Sigmoid colon (tissue), 7 donors: ENCODE measurements around the gene CD53. TPM values are rescaled to one million over a fixed set of nuclear protein-coding genes. Genes with fewer than 3 reads are reported as not detected.

Experiments used
- DNase-seq: peaks from one replicate; pipeline ENCODE4 v3.0.0-alpha.2; 2019
- H3K27ac ChIP-seq, 4 donors: fragments of 200-600 bp; sonication (generic); one replicate each; pipeline ENCODE4 v1.5.1; 2016 to 2019; ENCODE audit warnings: mild to moderate bottlenecking in 1 of 4
- H3K27me3 ChIP-seq, 3 donors: fragments of 200-600 bp; sonication (generic); one replicate each; pipeline ENCODE4 v1.5.1; 2019; ENCODE audit warnings: mild to moderate bottlenecking in 1 of 3
- H3K36me3 ChIP-seq, 4 donors: fragments of 200-600 bp; sonication (generic); one replicate each; pipeline ENCODE4 v1.5.1; 2016 to 2019
- H3K4me1 ChIP-seq, 4 donors: fragments of 200-600 bp; sonication (generic); one replicate each; pipeline ENCODE4 v1.5.1; 2017 to 2019
- H3K4me3 ChIP-seq, 4 donors: fragments of 200-600 bp; sonication (generic); one replicate each; pipeline ENCODE4 v1.5.1; 2017 to 2019; ENCODE audit warnings: mild to moderate bottlenecking in 2 of 4, moderate library complexity in 1 of 4
- H3K9me3 ChIP-seq, 4 donors: fragments of 200-600 bp in 3 of 4; sonication (generic) in 3 of 4; one replicate each; pipeline versions ENCODE4 v1.5.1 to v1.6.1; 2013 to 2019
- CTCF ChIP-seq, 4 experiments: fragments of 450-650 bp in 3 of 4; fragments of 200-600 bp in 1 of 4; IDR thresholded peaks; one replicate each; pipeline ENCODE4 v1.5.1; 2016 to 2019; ENCODE audit warnings: antibody characterized with exemption in 4 of 4, mild to moderate bottlenecking in 3 of 4, moderate library complexity in 2 of 4
- EP300 ChIP-seq, 4 donors: sonication (generic); formaldehyde crosslinking; IDR thresholded peaks; one replicate each; pipeline ENCODE4 v1.6.1; 2017; ENCODE audit warnings: antibody characterized with exemption in 4 of 4
- POLR2A ChIP-seq, 2 donors: fragments of 450-650 bp; IDR thresholded peaks; one replicate each; pipeline ENCODE4 v1.6.1; 2016; ENCODE audit warnings: antibody characterized with exemption in 2 of 2, mild to moderate bottlenecking in 2 of 2, moderate library complexity in 2 of 2
- POLR2AphosphoS5 ChIP-seq, 4 donors: sonication (generic); formaldehyde crosslinking; IDR thresholded peaks; one replicate each; pipeline ENCODE4 v1.6.1; 2017; ENCODE audit warnings: antibody characterized with exemption in 4 of 4
- WGBS, 2 donors: extraction: QIAGEN DNeasy Blood & Tissue Kit; methylation state at CpG; one replicate each; pipeline ENCODE4 v1.1.7; 2013; 5-methylcytosine and 5-hydroxymethylcytosine counted together
- intact Hi-C: fragments of 100-400 bp; cut with DNase I; formaldehyde crosslinking; loops from one replicate; pipeline ENCODE4 v1.15.1; 2023
- polyA plus RNA-seq, 3 donors: library from polyadenylated mRNA; stranded (reverse); fragments of 200-250 nt; gene quantifications; one replicate each; pipeline ENCODE4 v1.2.3, GENCODE V29; 2013
- total RNA-seq, 4 donors: library from RNA; depleted of rRNA; stranded (reverse); fragments of >200 nt; gene quantifications; one replicate each; pipeline ENCODE4 v1.1.0, GENCODE V29; 2016
- donor health status: healthy with polysubstance abuse.
- donor health status: Bipolar disorder and iron deficiency.
- donor health status: healthy.

Gene CD53
- total and polyA plus RNA-seq, 7 donors, result 7.5 to 150 (median 28.2) TPM

DNA sequence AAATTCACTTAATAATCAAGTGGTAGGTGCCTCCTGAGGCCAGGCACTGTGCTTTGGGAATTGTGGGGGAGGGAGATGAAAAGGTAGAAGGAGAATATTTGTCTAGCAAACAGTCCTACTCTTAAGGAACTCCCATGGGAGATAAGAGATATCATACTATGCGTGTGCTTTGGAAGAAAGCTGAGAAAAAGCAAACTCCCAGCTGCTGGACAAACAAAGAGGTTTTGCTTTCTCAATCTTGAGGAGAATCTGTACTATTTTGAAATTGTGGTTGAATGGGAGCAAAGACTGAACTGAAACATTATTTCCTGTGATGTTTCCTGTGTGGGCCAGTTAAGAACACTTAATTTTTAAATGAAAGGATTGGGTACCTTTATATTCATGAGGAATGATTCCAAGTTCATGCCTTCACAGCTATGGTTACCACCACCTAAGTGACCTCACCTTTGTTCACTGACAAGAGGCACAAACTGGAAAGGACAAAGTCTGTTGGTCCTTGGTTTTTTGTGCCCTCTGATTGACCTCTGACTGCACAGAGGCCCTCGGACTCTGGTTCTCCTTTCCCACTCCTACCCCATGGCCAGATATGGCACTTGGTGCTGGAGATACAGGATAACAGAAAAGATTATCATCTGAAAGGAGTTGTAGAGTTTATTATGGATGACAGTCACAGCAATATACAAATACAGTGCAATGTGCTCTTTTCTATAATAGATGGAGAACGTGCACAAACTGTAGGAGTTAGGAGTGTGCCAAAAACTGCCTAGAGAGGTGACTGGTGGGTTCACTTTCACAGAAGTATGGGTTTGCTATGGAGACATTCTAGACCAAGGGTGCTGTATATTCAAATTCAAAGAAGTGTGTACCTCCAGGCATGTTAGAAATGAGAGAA, 1.6 kb downstream of the CD53 start:
- Histone ChIP-seq H3K36me3 (no peaks in the 10 kb centered on the region), H3K9me3 (peaks cover 0 to 2% (median 0%) of the 10 kb centered on the region in 4 donors), H3K27me3 (no peaks in the 10 kb centered on the region), H3K4me3 (peak overlapping the region in 3 of 4 donors; percentile 13 to 38 (median 27)), H3K4me1 (no peaks in the 10 kb centered on the region), H3K27ac (peak overlapping the region; percentile 16 to 60 (median 38))
- no peak for DNase-seq
- intact Hi-C loops, result no loop called here
- TF ChIP-seq CTCF (IDR thresholded peaks at IDR 0.05), result no peak
- no peak for TF ChIP-seq POLR2AphosphoS5 (IDR thresholded peaks at IDR 0.05)
- TF ChIP-seq POLR2A (IDR thresholded peaks at IDR 0.05), result no peak
- no peak for TF ChIP-seq EP300 (IDR thresholded peaks at IDR 0.05)
- 26 to 33% methylated on average over 3 of the region's 3 CpGs for WGBS, 2 donors

DNA sequence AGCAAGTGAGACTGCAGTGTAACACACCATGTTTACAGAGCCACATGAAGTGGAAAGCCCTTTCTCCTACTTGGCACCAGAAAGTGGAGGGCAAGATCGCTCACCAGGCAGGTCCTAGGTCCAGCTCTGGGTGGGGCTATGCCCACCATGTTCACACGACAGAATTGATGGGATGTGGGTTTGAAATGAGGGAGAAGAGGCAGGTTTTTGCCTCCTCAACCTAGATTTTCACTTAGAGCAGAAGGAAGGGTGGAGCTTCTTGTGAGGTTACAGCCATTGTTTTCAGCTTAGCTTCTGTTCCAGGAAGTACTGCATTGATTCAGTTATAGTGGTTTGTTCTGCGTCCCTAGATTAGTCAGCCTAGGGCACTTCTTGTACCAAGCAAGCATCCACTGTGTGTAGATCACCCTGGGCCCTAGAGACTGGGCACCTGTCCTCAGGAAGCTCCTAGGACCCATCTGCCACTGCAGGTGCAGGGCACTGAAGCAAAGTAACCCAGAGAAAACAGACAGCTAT, 2.3 kb downstream of the CD53 start:
- H3K4me1 ChIP-seq, result no peaks in the 10 kb centered on the region
- H3K9me3 ChIP-seq, result peaks cover 0 to 2% (median 0%) of the 10 kb centered on the region in 4 donors
- peak overlapping the region; percentile 0 to 31 (median 11) for H3K27ac ChIP-seq
- TF ChIP-seq EP300 (IDR thresholded peaks at IDR 0.05), result no peak
- no peaks in the 10 kb centered on the region for H3K27me3 ChIP-seq
- no peak for DNase-seq
- no peaks in the 10 kb centered on the region for H3K36me3 ChIP-seq
- 34% methylated on average over 3 of the region's 3 CpGs for WGBS, 2 donors
- peak overlapping the region in 3 of 4 donors; percentile 7 to 38 (median 27) for H3K4me3 ChIP-seq
- intact Hi-C loops, result no loop called here

GRCh38 chr1:110876748-110877341, 3.9 kb downstream of the CD53 start:
- intact Hi-C loops, result no loop called here
- H3K4me1 ChIP-seq, result no peaks in the 10 kb centered on the region
- DNase-seq, result no peak
- TF ChIP-seq POLR2A (IDR thresholded peaks at IDR 0.05), result no peak
- no peak for TF ChIP-seq CTCF (IDR thresholded peaks at IDR 0.05)
- TF ChIP-seq EP300 (IDR thresholded peaks at IDR 0.05), result no peak
- TF ChIP-seq POLR2AphosphoS5 (IDR thresholded peaks at IDR 0.05), result no peak
- no peaks in the 10 kb centered on the region for H3K27me3 ChIP-seq
- no peak overlapping the region for H3K27ac ChIP-seq
- H3K4me3 ChIP-seq, result no peak overlapping the region
- no peaks in the 10 kb centered on the region for H3K36me3 ChIP-seq
- no peaks in the 10 kb centered on the region for H3K9me3 ChIP-seq
- WGBS, 2 donors, result 47 to 70% methylated on average over 1 of the region's 1 CpG

- Histone ChIP-seq H3K36me3 (no peaks in the 10 kb centered on the region), H3K27ac (no peak overlapping the region), H3K27me3 (no peaks in the 10 kb centered on the region), H3K9me3 (no peaks in the 10 kb centered on the region), H3K4me1 (no peaks in the 10 kb centered on the region), H3K4me3 (no peak overlapping the region)
- TF ChIP-seq POLR2A (IDR thresholded peaks at IDR 0.05), result no peak
- TF ChIP-seq POLR2AphosphoS5 (IDR thresholded peaks at IDR 0.05), result no peak
- no peak for TF ChIP-seq EP300 (IDR thresholded peaks at IDR 0.05)
- no peak for TF ChIP-seq CTCF (IDR thresholded peaks at IDR 0.05)
- 71 to 78% methylated on average over 6 of the region's 6 CpGs for WGBS, 2 donors
- no peak for DNase-seq
- intact Hi-C loops, result no loop called here
These were observed 4.4 kb downstream of the CD53 start for GRCh38 chr1:110877364-110877763.

GRCh38 chr1:110877776-110878175, 4.8 kb downstream of the CD53 start:
- H3K36me3 ChIP-seq, result no peaks in the 10 kb centered on the region
- WGBS, 2 donors, result 65 to 67% methylated on average over 8 of the region's 8 CpGs
- H3K4me1 ChIP-seq, result no peaks in the 10 kb centered on the region

More at GRCh38 chr1:110877776-110878175, 4.8 kb downstream of the CD53 start:
- Histone ChIP-seq H3K9me3 (no peaks in the 10 kb centered on the region), H3K27me3 (no peaks in the 10 kb centered on the region), H3K4me3 (no peak overlapping the region), H3K27ac (no peak overlapping the region)
- no peak for TF ChIP-seq EP300 (IDR thresholded peaks at IDR 0.05)
- intact Hi-C loops, result no loop called here
- DNase-seq, result no peak
